Ishikawa (cell line): ENCODE measurements around the gene LRRC32.

Source experiments
- CEBPB ChIP-seq: IDR thresholded peaks from 2 replicates; pipeline ENCODE4 v1.6.1; 2012
- CREB1 ChIP-seq: IDR thresholded peaks from 2 replicates; pipeline ENCODE4 v1.6.1; 2012; ENCODE audit warnings: low read depth
- EGR1 ChIP-seq: IDR thresholded peaks from 2 replicates; pipeline ENCODE4 v1.6.1; 2012
- EP300 ChIP-seq: IDR thresholded peaks from 2 replicates; pipeline ENCODE4 v1.6.1; 2012; ENCODE audit warnings: borderline replicate concordance
- FOXM1 ChIP-seq: IDR thresholded peaks from 2 replicates; pipeline ENCODE4 v1.6.1; 2012; ENCODE audit warnings: low read depth, borderline replicate concordance
- MAX ChIP-seq: IDR thresholded peaks from 2 replicates; pipeline ENCODE4 v1.6.1; 2012
- NFIC ChIP-seq: IDR thresholded peaks from 2 replicates; pipeline ENCODE4 v1.6.1; 2012
- RAD21 ChIP-seq: IDR thresholded peaks from 2 replicates; pipeline ENCODE4 v1.6.1; 2012; ENCODE audit warnings: low read depth
- TAF1 ChIP-seq: IDR thresholded peaks from 2 replicates; pipeline ENCODE4 v1.6.1; 2012; ENCODE audit warnings: low read depth, mild to moderate bottlenecking
- TCF12 ChIP-seq: IDR thresholded peaks from 2 replicates; pipeline ENCODE4 v1.6.1; 2012; ENCODE audit warnings: low read depth
- TEAD4 ChIP-seq: IDR thresholded peaks from 2 replicates; pipeline ENCODE4 v1.6.1; 2012
- USF1 ChIP-seq: IDR thresholded peaks from 2 replicates; pipeline ENCODE4 v1.6.1; 2012
- YY1 ChIP-seq: IDR thresholded peaks from 2 replicates; pipeline ENCODE4 v1.6.1; 2012; ENCODE audit warnings: low read depth
- ZBTB7A ChIP-seq: IDR thresholded peaks from 2 replicates; pipeline ENCODE4 v1.6.1; 2012; ENCODE audit warnings: low read depth
- TF ChIP-seq, protein P1 (sequence below): IDR thresholded peaks from 2 replicates; pipeline ENCODE4 v1.6.1; 2012; ENCODE audit warnings: low read depth, mild to moderate bottlenecking

The LRRC32 gene

DNA sequence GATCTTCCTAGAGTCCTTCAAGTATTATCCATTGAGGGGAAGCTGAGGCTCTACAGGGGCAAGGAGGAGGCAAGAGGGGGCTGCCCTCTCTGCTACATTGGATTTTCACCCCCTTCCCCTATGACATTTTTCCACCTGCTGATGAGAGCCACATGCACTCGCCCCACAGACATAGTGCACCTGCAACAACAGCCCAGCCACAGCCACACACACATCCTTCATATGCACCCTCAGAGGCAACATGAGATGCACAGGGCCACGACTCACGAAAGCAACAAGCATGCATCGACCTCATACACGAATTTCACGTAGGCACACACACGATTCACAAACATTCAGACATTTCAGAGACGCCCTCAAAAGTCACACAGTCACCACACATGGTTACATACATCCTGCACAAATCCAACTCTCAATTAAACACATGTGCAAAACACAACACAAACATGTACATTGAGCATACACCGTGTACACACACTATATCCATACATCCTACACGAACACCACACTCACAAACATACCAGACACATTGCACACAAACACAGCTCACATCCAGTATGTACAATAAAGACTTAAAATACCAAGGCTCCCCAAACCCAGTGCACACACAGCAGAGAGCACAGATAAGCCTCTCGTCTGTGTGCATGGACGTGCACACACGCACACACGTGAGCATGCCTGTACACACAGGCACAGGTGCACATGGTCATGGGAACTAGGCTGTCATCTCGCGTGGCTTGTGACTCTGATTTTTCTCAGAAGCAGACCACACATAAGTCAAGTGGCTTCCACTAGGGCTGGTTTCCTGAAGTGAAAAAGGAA lies 6.3 kb upstream of the LRRC32 start:
- TF ChIP-seq YY1, result no peak
- no peak for TF ChIP-seq MAX
- no peak for TF ChIP-seq RAD21
- no peak for TF ChIP-seq EGR1
- TF ChIP-seq TEAD4, result no peak
- no peak for TF ChIP-seq TAF1
- no peak for TF ChIP-seq FOXM1
- no peak for TF ChIP-seq NFIC
- no peak for TF ChIP-seq CREB1
- TF ChIP-seq ZBTB7A, result no peak
- TF ChIP-seq, protein P1, sequence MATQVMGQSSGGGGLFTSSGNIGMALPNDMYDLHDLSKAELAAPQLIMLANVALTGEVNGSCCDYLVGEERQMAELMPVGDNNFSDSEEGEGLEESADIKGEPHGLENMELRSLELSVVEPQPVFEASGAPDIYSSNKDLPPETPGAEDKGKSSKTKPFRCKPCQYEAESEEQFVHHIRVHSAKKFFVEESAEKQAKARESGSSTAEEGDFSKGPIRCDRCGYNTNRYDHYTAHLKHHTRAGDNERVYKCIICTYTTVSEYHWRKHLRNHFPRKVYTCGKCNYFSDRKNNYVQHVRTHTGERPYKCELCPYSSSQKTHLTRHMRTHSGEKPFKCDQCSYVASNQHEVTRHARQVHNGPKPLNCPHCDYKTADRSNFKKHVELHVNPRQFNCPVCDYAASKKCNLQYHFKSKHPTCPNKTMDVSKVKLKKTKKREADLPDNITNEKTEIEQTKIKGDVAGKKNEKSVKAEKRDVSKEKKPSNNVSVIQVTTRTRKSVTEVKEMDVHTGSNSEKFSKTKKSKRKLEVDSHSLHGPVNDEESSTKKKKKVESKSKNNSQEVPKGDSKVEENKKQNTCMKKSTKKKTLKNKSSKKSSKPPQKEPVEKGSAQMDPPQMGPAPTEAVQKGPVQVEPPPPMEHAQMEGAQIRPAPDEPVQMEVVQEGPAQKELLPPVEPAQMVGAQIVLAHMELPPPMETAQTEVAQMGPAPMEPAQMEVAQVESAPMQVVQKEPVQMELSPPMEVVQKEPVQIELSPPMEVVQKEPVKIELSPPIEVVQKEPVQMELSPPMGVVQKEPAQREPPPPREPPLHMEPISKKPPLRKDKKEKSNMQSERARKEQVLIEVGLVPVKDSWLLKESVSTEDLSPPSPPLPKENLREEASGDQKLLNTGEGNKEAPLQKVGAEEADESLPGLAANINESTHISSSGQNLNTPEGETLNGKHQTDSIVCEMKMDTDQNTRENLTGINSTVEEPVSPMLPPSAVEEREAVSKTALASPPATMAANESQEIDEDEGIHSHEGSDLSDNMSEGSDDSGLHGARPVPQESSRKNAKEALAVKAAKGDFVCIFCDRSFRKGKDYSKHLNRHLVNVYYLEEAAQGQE, result no peak
- TF ChIP-seq TCF12, result no peak
- TF ChIP-seq USF1, result no peak
- TF ChIP-seq EP300, result no peak
- TF ChIP-seq CEBPB, result no peak

GRCh38 chr11:76674517-76675400 lies 4.2 kb upstream of the LRRC32 start:
- TF ChIP-seq EP300 (no peak), MAX (no peak), YY1 (no peak), USF1 (no peak)

DNA sequence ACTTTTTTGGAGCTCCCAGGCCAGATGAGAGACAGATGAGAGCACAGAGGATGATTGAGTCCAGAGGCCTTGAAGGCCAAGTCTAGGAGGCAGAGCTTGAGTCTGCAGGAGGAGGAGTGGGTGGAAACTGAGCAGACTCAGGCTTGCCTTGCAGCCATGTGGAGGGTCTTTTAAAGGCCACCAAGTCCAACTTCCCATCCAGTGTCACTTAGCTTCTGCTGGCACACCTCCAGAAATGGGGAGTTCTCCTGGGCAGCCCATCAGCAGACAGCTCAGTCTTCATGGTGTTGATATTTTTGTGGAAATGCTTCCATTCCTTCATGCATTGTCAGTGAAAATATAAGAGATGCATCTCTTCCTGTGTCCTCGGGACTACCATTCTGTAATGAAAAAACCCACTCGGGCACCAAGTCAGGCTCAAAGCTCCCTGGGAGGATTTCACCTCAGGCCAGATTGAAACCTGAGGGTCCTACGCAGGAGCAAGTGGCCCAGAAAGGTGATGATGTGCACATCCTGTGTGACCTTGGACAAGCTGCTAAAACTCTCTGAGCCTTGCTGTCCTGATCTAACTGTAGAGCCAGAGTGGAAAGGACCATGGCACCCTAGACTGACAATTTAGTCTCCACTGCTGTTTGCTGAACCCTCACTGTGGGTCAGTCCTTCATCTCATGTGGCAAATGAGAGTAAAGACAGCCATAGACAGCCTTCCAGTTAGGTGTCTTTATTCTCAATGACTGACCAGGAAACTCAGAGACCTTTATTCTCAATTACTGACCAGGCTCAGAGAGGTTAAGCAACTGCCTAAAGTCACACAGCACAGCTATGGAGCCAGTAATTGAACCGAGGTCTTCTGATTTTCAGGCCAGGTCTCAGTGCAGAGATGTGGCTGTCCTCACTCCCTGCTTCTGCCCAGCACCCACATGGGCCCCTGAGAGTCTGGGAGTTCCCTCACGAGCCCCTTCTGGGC lies 2.9 kb upstream of the LRRC32 start:
- TF ChIP-seq EGR1 (no peak), ZBTB7A (no peak), USF1 (no peak), FOXM1 (no peak), CEBPB (no peak), RAD21 (no peak), CREB1 (no peak), YY1 (no peak), TCF12 (no peak), MAX (no peak), TAF1 (no peak), NFIC (no peak), TEAD4 (no peak), EP300 (no peak)
- TF ChIP-seq, protein P1, result no peak
